CD4-positive, alpha-beta memory T cell (primary cell): Measurements from ENCODE around the gene TBC1D7. TPM values are rescaled to one million over a fixed set of nuclear protein-coding genes. Genes with fewer than 3 reads are reported as not detected.

Source experiments
- CTCF ChIA-PET: fragments of 350-600 bp; sonication (Branson Sonifier 250); formaldehyde crosslinking; loops from one replicate; lab custom pipeline; 2021; ENCODE audit warnings: inconsistent platforms; ENCODE audit not compliant: partially characterized antibody; lab: Charles Lee
- POLR2A ChIA-PET: fragments of 350-600 bp; sonication (Branson Sonifier 250); formaldehyde crosslinking; loops from one replicate; lab custom pipeline; 2021; ENCODE audit not compliant: partially characterized antibody; lab: Charles Lee
- DNase-seq, 5 donors: peaks; one replicate each; pipeline versions ENCODE4 v3.0.0 to v3.0.0-alpha.2; 2020 to 2022; ENCODE audit warnings: mixed read lengths in 1 of 5
- H3K27ac ChIP-seq: one replicate; pipeline ENCODE4 v1.7.0; 2013; ENCODE audit warnings: low read depth, low read length
- H3K27me3 ChIP-seq: 2 replicates; pipeline ENCODE4 v1.7.0; 2013; ENCODE audit warnings: mild to moderate bottlenecking, low read length, moderate library complexity; ENCODE audit not compliant: insufficient read depth
- H3K36me3 ChIP-seq: 2 replicates; pipeline ENCODE4 v1.7.0; 2013; ENCODE audit warnings: mild to moderate bottlenecking, low read length, moderate library complexity; ENCODE audit not compliant: insufficient read depth
- H3K4me1 ChIP-seq: 2 replicates; pipeline ENCODE4 v1.7.0; 2013; ENCODE audit warnings: mild to moderate bottlenecking, low read length, moderate library complexity; ENCODE audit not compliant: insufficient read depth
- H3K4me3 ChIP-seq, 2 donors: one replicate each; pipeline ENCODE4 v1.7.0; 2013; ENCODE audit warnings: low read length in 2 of 2, mild to moderate bottlenecking in 1 of 2
- H3K9me3 ChIP-seq, 2 donors: one replicate each; pipeline ENCODE4 v1.7.0; 2013; ENCODE audit warnings: low read length in 2 of 2, control low read depth in 1 of 2; ENCODE audit not compliant: control insufficient read depth in 1 of 2
- H3K27ac Mint-ChIP-seq, 7 donors: one replicate each; pipeline ENCODE4 v1.8.0; 2020 to 2021; ENCODE audit warnings: mixed read lengths in 7 of 7, mild to moderate bottlenecking in 6 of 7, inconsistent platforms in 3 of 7, moderate library complexity in 3 of 7
- H3K27me3 Mint-ChIP-seq, 2 donors: one replicate each; pipeline ENCODE4 v1.8.0; 2020 to 2021; ENCODE audit warnings: mixed read lengths in 2 of 2
- H3K36me3 Mint-ChIP-seq, 2 donors: one replicate each; pipeline ENCODE4 v1.8.0; 2020 to 2021; ENCODE audit warnings: mixed read lengths in 2 of 2, inconsistent platforms in 1 of 2, mild to moderate bottlenecking in 1 of 2
- H3K4me1 Mint-ChIP-seq, 4 donors: one replicate each; pipeline ENCODE4 v1.8.0; 2020 to 2021; ENCODE audit warnings: mixed read lengths in 4 of 4, mild to moderate bottlenecking in 1 of 4
- H3K4me3 Mint-ChIP-seq, 8 donors: one replicate each; pipeline ENCODE4 v1.8.0; 2020 to 2021; ENCODE audit warnings: mixed read lengths in 8 of 8, mild to moderate bottlenecking in 7 of 8, moderate library complexity in 6 of 8, inconsistent platforms in 3 of 8
- H3K9me3 Mint-ChIP-seq, 8 donors: one replicate each; pipeline ENCODE4 v1.8.0; 2020 to 2021; ENCODE audit warnings: mixed read lengths in 8 of 8, mild to moderate bottlenecking in 5 of 8, inconsistent platforms in 3 of 8, moderate library complexity in 1 of 8
- intact Hi-C: fragments of 100-400 bp; cut with micrococcal nuclease; formaldehyde crosslinking; loops from one replicate; pipeline ENCODE4 v1.15.1; 2023
- polyA plus RNA-seq, 2 donors: library from polyadenylated mRNA; unstranded; fragments of 300-500 nt; fragmentation: Illumina TruSeq; gene quantifications; one replicate each; pipeline ENCODE4 v1.2.3, GENCODE V29; 2021
- total RNA-seq, 2 experiments: library from RNA; stranded (reverse); gene quantifications; one replicate each; pipeline ENCODE4 v1.2.3, GENCODE V29; 2021

TBC1D7 gene
- total RNA-seq: 10 to 100 TPM; 12.6 to 13.2 TPM
- polyA plus RNA-seq: 10 to 100 TPM; 16.2 to 24.5 TPM

DNA sequence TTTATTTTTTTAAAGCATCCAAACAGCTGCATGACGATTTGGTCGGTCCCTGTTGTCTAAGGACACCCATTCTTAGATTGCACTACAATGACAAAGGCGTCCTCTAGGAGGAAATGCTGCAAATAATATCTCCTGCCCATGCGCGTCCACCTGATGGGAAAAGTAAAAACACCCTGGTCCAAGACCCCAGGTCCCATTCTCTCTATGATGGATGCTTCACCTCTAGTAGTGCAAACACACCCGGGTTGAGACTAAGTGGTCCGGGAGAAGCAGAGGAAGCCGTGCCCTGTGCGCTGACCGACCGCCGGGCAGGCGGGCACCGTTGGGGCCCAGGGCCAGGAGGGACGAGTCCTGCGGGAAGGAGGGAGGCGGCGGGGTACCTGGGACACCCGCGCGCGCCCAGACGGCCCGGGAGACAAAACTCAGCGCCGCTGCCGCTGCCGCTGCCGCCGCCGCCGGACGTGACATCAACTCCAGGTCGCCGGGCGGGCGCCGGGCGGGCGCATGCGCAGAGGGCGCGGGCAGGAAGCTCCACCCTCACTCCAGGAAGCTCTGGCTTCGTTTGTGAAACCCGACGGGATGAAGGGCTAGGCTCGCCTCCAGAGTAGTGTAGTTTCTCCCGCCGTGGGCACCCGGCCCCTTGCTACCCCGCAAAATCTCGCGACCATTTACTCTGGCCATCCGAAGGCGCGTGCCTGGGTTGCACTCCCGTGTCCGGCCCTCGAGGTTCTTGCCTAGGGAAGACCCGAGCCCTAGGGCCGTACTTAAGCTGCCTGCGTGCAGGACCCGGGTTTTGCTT is at the start of gene TBC1D7:
Gene TBC1D7, minus strand, starts transcription at position 462 of the 799 bp plus-strand sequence. CDS start 1,639 bp downstream, outside the sequence.
- Mint-ChIP-seq H3K27ac (peak within 1 kb of the TSS; percentile 96 to 99 (median 98)), H3K27me3 (no peaks in the 10 kb centered on the region), H3K36me3 (peaks cover 18 to 29% of the 10 kb centered on the region in 2 donors), H3K4me1 (peaks cover 9 to 33% (median 22%) of the 10 kb centered on the region in 4 donors), H3K4me3 (peak within 1 kb of the TSS; percentile 94 to 98 (median 96)), H3K9me3 (no peaks in the 10 kb centered on the region)
- H3K36me3 ChIP-seq: peaks cover 9% of the 10 kb centered on the region
- H3K27me3 ChIP-seq: no peaks in the 10 kb centered on the region
- H3K4me3 ChIP-seq: peak within 1 kb of the TSS; percentile 89 to 91
- CTCF ChIA-PET: interaction anchor here (1.0 to 2.8 kb wide), 7 partner anchors 10 to 739 kb away, joined by 3 to 19 read pairs (median 7); partner anchors contain the start of genes NOL7 and SIRT5
- peak; percentile 92 to 95 (median 94) for DNase-seq
- H3K4me1 ChIP-seq: peaks cover 23% of the 10 kb centered on the region
- no peaks in the 10 kb centered on the region for H3K9me3 ChIP-seq
- intact Hi-C loops: loop anchor here (1.0 to 10.0 kb wide), 4 partner anchors 159 to 1917 kb away; partner anchors contain the start of genes GFOD1, JARID2, NOL7 and SIRT5
- peak within 1 kb of the TSS; percentile 90 for H3K27ac ChIP-seq
- POLR2A ChIA-PET: interaction anchor here (0.9 to 2.8 kb wide), 17 partner anchors 9 to 790 kb away, joined by 3 to 38 read pairs (median 4); partner anchors contain the start of genes GFOD1, NOL7 and SIRT5

DNA sequence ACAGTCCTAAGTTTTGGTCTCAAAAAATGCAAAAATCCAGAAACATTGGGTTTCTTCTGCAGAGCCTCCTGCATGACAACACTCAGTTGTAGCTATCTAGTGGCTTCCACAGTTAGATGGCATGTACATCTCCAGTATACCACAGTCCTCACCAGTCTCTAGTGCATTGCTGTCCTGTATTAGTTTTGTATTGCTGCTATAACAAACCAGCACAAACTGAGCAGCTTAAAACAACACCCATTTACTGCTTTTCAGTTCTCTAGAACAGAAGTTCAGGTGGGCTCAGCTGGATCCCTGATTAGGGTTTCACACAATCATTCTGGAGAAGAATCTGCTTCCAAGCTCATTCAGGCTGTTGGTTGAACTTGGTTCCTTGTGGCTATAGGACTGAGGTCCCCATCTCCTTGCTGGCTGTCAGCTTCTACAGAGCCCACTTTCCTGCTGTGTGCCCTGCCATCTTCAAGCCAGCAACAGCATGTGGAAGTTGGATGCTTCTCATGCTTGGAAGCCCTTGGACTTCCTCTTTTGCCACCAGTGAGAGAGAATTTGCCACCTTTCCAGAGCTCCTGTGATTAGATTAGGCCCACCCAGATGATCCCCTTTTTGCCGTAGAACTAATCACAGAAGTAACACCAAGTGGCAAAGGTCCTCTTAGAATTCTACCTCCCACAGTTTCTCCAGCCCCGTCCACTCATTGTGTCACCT is 48.9 kb upstream of the TBC1D7 start:
- Histone ChIP-seq H3K4me1 (peaks cover 8% of the 10 kb centered on the region), H3K9me3 (no peaks in the 10 kb centered on the region), H3K27ac (no peak overlapping the region), H3K27me3 (no peaks in the 10 kb centered on the region), H3K36me3 (no peaks in the 10 kb centered on the region), H3K4me3 (no peak overlapping the region)
- ChIA-PET CTCF (no interaction called here), POLR2A (no interaction called here)
- no peak for DNase-seq
- Mint-ChIP-seq H3K36me3 (no peaks in the 10 kb centered on the region), H3K27me3 (no peaks in the 10 kb centered on the region), H3K4me3 (no peak overlapping the region), H3K27ac (no peak overlapping the region), H3K9me3 (peaks cover 0 to 4% (median 0%) of the 10 kb centered on the region in 8 donors), H3K4me1 (peaks cover 5 to 15% (median 8%) of the 10 kb centered on the region in 4 donors)
- intact Hi-C loops: no loop called here

DNA sequence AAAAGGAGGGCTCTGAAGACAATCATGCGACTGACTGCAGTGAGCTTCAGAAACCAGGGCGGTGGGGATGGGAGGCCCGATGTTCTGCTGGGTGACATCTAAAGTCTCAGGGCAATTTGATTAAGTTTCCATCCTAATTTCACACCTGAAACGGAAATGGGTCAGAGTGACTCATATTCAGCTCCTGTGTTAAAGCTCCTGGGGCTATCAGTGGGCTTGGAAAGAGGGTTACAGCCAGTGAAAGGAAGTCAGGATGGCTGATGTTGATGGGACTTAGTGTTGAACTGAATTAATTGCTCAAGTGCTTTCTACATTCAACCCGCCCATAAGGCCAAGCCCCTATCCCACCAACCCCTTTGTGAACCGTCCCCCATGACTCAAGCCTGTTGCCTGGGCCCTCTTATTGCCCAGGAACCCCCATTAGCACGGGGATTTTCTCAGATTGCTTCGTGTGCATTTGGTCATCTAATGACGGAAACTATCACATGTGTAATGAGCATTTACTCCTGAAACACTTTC is 47.1 kb upstream of the TBC1D7 start:
- H3K27ac Mint-ChIP-seq: peak overlapping the region in 4 of 7 donors; percentile 6 to 45 (median 16)
- Histone ChIP-seq H3K27me3 (no peaks in the 10 kb centered on the region), H3K9me3 (no peaks in the 10 kb centered on the region), H3K4me3 (no peak overlapping the region), H3K4me1 (peaks cover 8% of the 10 kb centered on the region), H3K36me3 (no peaks in the 10 kb centered on the region), H3K27ac (no peak overlapping the region)
- ChIA-PET POLR2A (no interaction called here), CTCF (interaction anchor here (1.4 kb wide), 1 partner anchor 38 kb away, joined by 4 read pairs; no protein-coding TSS in a partner anchor)
- H3K27me3 Mint-ChIP-seq: no peaks in the 10 kb centered on the region
- DNase-seq: peak in 1 of 5 donors; percentile 48
- H3K4me1 Mint-ChIP-seq: peaks cover 5 to 10% (median 7%) of the 10 kb centered on the region in 4 donors
- peak overlapping the region in 1 of 8 donors; percentile 28 for H3K4me3 Mint-ChIP-seq
- intact Hi-C loops: no loop called here
- H3K36me3 Mint-ChIP-seq: no peaks in the 10 kb centered on the region
- peaks cover 0 to 4% (median 0%) of the 10 kb centered on the region in 8 donors for H3K9me3 Mint-ChIP-seq

DNA sequence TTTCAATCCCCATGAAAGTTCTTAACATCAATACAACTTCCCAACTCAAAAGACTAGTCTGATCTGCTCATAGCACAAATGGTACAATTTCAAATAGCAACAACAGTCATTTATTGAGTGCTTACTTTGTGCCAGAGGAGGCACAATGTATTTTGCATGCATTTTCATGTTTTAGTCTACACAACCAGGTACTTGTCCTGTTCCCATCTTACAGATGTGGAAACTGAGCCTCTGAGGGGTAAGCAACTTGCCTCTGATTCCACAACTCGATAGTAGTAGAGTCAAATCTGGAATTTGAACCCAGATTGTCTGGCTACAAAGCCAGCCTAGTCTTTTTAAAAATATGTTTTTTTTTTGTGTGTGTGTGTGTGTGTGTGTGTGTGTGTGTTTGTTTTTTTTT is 45.6 kb upstream of the TBC1D7 start:
- H3K27me3 ChIP-seq: no peaks in the 10 kb centered on the region
- H3K4me1 ChIP-seq: peaks cover 8% of the 10 kb centered on the region
- Mint-ChIP-seq H3K9me3 (peaks cover 0 to 4% (median 0%) of the 10 kb centered on the region in 8 donors), H3K27ac (no peak overlapping the region), H3K4me3 (no peak overlapping the region), H3K4me1 (peaks cover 5 to 10% (median 7%) of the 10 kb centered on the region in 4 donors), H3K36me3 (no peaks in the 10 kb centered on the region), H3K27me3 (no peaks in the 10 kb centered on the region)
- ChIA-PET CTCF (interaction anchor here (0.6 to 1.0 kb wide), 2 partner anchors 9 to 11 kb away, joined by 3 read pairs; no protein-coding TSS in a partner anchor), POLR2A (no interaction called here)
- no peak overlapping the region for H3K4me3 ChIP-seq
- no peaks in the 10 kb centered on the region for H3K9me3 ChIP-seq
- intact Hi-C loops: no loop called here
- DNase-seq: no peak
- no peaks in the 10 kb centered on the region for H3K36me3 ChIP-seq
- no peak overlapping the region for H3K27ac ChIP-seq

DNA sequence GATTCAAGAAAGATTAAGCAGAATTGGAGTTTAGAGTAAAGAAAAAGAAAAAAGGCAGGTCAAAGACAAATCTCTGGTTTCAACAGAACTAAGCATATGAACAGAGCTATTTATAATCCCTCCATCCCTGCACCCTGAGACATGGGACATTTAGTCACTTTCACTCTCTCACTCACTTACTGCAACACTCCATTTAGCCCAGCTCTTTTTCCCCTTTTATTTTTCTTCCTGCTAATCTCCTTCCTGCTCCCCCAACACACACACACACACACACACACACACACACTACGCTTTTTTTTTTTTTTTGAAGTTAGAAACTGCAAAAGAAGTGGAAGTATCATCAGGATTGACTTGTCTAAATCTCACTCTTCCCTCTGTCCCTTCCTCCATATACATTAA is 45.1 kb upstream of the TBC1D7 start:
- H3K27ac Mint-ChIP-seq: no peak overlapping the region
- H3K9me3 Mint-ChIP-seq: peaks cover 0 to 4% (median 0%) of the 10 kb centered on the region in 8 donors
- CTCF ChIA-PET: interaction anchor here (1.0 kb wide), 1 partner anchor 12 kb away, joined by 3 read pairs; no protein-coding TSS in a partner anchor
- no peaks in the 10 kb centered on the region for H3K36me3 Mint-ChIP-seq
- POLR2A ChIA-PET: no interaction called here
- H3K9me3 ChIP-seq: no peaks in the 10 kb centered on the region
- H3K36me3 ChIP-seq: no peaks in the 10 kb centered on the region
- no peak overlapping the region for H3K4me3 Mint-ChIP-seq
- no peak overlapping the region for H3K27ac ChIP-seq
- no peaks in the 10 kb centered on the region for H3K27me3 Mint-ChIP-seq
- no peak for DNase-seq
- H3K4me3 ChIP-seq: no peak overlapping the region
- peaks cover 5 to 10% (median 7%) of the 10 kb centered on the region in 4 donors for H3K4me1 Mint-ChIP-seq
- H3K27me3 ChIP-seq: no peaks in the 10 kb centered on the region
- intact Hi-C loops: no loop called here
- peaks cover 8% of the 10 kb centered on the region for H3K4me1 ChIP-seq

DNA sequence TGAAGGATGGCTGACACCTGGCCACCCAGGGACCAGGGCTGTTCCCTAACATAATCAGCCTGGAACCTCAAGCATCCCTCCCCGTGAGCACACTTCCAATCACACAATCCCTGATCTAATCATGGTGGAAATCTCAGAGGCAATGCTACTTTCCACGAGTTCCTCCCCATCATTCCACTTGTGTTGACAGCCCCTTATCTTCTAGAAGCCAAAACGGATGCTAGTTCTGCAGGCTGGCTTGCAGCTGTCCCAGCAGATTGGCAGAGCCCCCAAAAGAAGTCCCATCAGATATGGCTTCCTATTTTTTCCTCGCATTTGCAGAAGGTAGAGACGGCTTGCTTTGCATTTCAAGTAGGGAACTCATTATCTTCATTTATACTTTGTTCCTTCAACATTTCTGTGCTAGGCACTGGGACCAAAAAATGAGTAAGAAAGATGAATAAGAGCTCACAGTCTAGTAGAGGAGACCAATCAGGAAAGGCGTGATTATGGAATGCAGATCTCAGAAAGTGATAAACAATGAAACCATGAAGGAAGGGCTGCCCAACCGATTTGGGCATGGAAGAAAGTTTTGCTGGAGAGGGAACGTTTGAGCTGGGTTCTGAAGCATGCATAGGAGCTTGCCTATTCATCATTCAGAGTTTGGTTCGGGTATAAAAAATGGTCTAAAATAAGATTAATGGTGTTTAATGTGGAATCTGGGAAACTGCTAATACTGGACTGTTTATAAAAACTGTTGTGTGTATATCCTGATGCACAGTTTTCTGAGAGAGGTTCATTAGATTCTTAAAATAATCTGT is 44.6 kb upstream of the TBC1D7 start:
- H3K27me3 ChIP-seq: no peaks in the 10 kb centered on the region
- H3K9me3 ChIP-seq: no peaks in the 10 kb centered on the region
- ChIA-PET CTCF (interaction anchor here (0.8 to 1.0 kb wide), 2 partner anchors 12 to 203 kb away, joined by 3 read pairs; no protein-coding TSS in a partner anchor), POLR2A (no interaction called here)
- peak overlapping the region in 1 of 7 donors; percentile 36 for H3K27ac Mint-ChIP-seq
- peaks cover 8% of the 10 kb centered on the region for H3K4me1 ChIP-seq
- peaks cover 5 to 10% (median 7%) of the 10 kb centered on the region in 4 donors for H3K4me1 Mint-ChIP-seq
- H3K36me3 ChIP-seq: no peaks in the 10 kb centered on the region
- DNase-seq: no peak
- H3K36me3 Mint-ChIP-seq: no peaks in the 10 kb centered on the region
- peaks cover 0 to 4% (median 0%) of the 10 kb centered on the region in 8 donors for H3K9me3 Mint-ChIP-seq
- no peaks in the 10 kb centered on the region for H3K27me3 Mint-ChIP-seq
- H3K4me3 Mint-ChIP-seq: no peak overlapping the region
- intact Hi-C loops: no loop called here
- H3K27ac ChIP-seq: no peak overlapping the region
- no peak overlapping the region for H3K4me3 ChIP-seq
